Neural crest cell (in vitro differentiated cells): Measurements from ENCODE around the gene OCA2. TPM values are rescaled to one million over a fixed set of nuclear protein-coding genes. Genes with fewer than 3 reads are reported as not detected.

ENCODE experiments used
- DNase-seq: peaks from one replicate; pipeline ENCODE4 v3.0.0; 2021; ENCODE audit warnings: low read depth, mixed read lengths, low spot score
- H3K27ac Mint-ChIP-seq: one replicate; pipeline ENCODE4 v1.8.0; 2021; ENCODE audit warnings: mild to moderate bottlenecking, mixed read lengths; ENCODE audit not compliant: unreplicated experiment
- H3K27me3 Mint-ChIP-seq: 2 replicates; pipeline ENCODE4 v1.8.0; 2021; ENCODE audit warnings: low read depth, mild to moderate bottlenecking, mixed read lengths
- H3K36me3 Mint-ChIP-seq: 2 replicates; pipeline ENCODE4 v1.8.0; 2021; ENCODE audit warnings: low read depth, mild to moderate bottlenecking, mixed read lengths
- H3K4me1 Mint-ChIP-seq: 2 replicates; pipeline ENCODE4 v1.8.0; 2021; ENCODE audit warnings: mixed read lengths
- H3K4me3 Mint-ChIP-seq: one replicate; pipeline ENCODE4 v1.8.0; 2021; ENCODE audit warnings: mild to moderate bottlenecking, mixed read lengths
- H3K9me3 Mint-ChIP-seq: 2 replicates; pipeline ENCODE4 v1.8.0; 2021; ENCODE audit warnings: mixed read lengths
- CTCF ChIP-seq: fragments of 200-600 bp; sonication (generic); conservative IDR thresholded peaks from 2 replicates; pipeline ENCODE4 v1.5.0; 2021; ENCODE audit warnings: antibody characterized with exemption, mild to moderate bottlenecking
- total RNA-seq: library from RNA; stranded (reverse); gene quantifications from 2 replicates; pipeline ENCODE4 v1.2.1, GENCODE V29; 2021

OCA2 gene
- total RNA-seq, 1 donor from 2014 or later: 0.19 TPM

- no peak for TF ChIP-seq CTCF
- Mint-ChIP-seq H3K36me3 (peaks cover 3% of the 10 kb centered on the region), H3K9me3 (peaks cover 16% of the 10 kb centered on the region), H3K27me3 (no peaks in the 10 kb centered on the region), H3K27ac (no peak overlapping the region), H3K4me1 (peaks cover 4% of the 10 kb centered on the region), H3K4me3 (no peak overlapping the region)
- no peak for DNase-seq
Measured at GRCh38 chr15:27884726-27885125, 214.4 kb downstream of the OCA2 start.

- Mint-ChIP-seq H3K27ac (no peak overlapping the region), H3K4me3 (no peak overlapping the region), H3K4me1 (peaks cover 5% of the 10 kb centered on the region), H3K9me3 (peaks cover 8% of the 10 kb centered on the region), H3K36me3 (peaks cover 3% of the 10 kb centered on the region), H3K27me3 (no peaks in the 10 kb centered on the region)
- TF ChIP-seq CTCF: no peak
- no peak for DNase-seq
Measured at GRCh38 chr15:27878841-27879240, 220.3 kb downstream of the OCA2 start.

- H3K4me3 Mint-ChIP-seq: no peak overlapping the region
- H3K27ac Mint-ChIP-seq: no peak overlapping the region
- TF ChIP-seq CTCF: no peak
- DNase-seq: no peak
- H3K4me1 Mint-ChIP-seq: peaks cover 5% of the 10 kb centered on the region
- H3K36me3 Mint-ChIP-seq: no peaks in the 10 kb centered on the region
- H3K27me3 Mint-ChIP-seq: no peaks in the 10 kb centered on the region
- no peaks in the 10 kb centered on the region for H3K9me3 Mint-ChIP-seq
Measured at GRCh38 chr15:27873828-27874227, 225.3 kb downstream of the OCA2 start.

- Mint-ChIP-seq H3K4me1 (peaks cover 4% of the 10 kb centered on the region), H3K27me3 (no peaks in the 10 kb centered on the region), H3K36me3 (no peaks in the 10 kb centered on the region), H3K27ac (no peak overlapping the region), H3K9me3 (no peaks in the 10 kb centered on the region), H3K4me3 (no peak overlapping the region)
- DNase-seq: no peak
- TF ChIP-seq CTCF: no peak
Measured at GRCh38 chr15:27873039-27873438, 226.1 kb downstream of the OCA2 start.

- Mint-ChIP-seq H3K9me3 (no peaks in the 10 kb centered on the region), H3K27me3 (no peaks in the 10 kb centered on the region), H3K36me3 (no peaks in the 10 kb centered on the region), H3K27ac (no peak overlapping the region), H3K4me3 (no peak overlapping the region), H3K4me1 (peaks cover 4% of the 10 kb centered on the region)
- TF ChIP-seq CTCF: no peak
- no peak for DNase-seq
Measured at GRCh38 chr15:27872355-27872754, 226.8 kb downstream of the OCA2 start.

- H3K27me3 Mint-ChIP-seq: no peaks in the 10 kb centered on the region
- H3K27ac Mint-ChIP-seq: no peak overlapping the region
- DNase-seq: no peak
- no peak overlapping the region for H3K4me3 Mint-ChIP-seq
- no peaks in the 10 kb centered on the region for H3K9me3 Mint-ChIP-seq
- no peaks in the 10 kb centered on the region for H3K36me3 Mint-ChIP-seq
- TF ChIP-seq CTCF: no peak
- H3K4me1 Mint-ChIP-seq: peaks cover 4% of the 10 kb centered on the region
Measured at GRCh38 chr15:27871902-27872260, 227.2 kb downstream of the OCA2 start.
